ENCODE data around the gene PCARE. TPM values are rescaled to one million over a fixed set of nuclear protein-coding genes. Genes with fewer than 3 reads are reported as not detected.

Gene PCARE
- total and polyA plus RNA-seq, 3 experiments from 2014 or later, result not detected

GRCh38 chr2:29024882-29025430 lies 49.4 kb downstream of the PCARE start:
- Histone ChIP-seq H3K9me3 (ENCODE audit: low read length) (no peaks in the 10 kb centered on the region), H3K4me1 (ENCODE audit: insufficient read depth, low read length) (no peaks in the 10 kb centered on the region), H3K4me3 (ENCODE audit: low read length) (no peak overlapping the region), H3K27me3 (ENCODE audit: insufficient read depth, low read length, poor library complexity, severe bottlenecking) (no peaks in the 10 kb centered on the region), H3K27ac (ENCODE audit: low read depth, low read length) (no peak overlapping the region), H3K36me3 (ENCODE audit: insufficient read depth, low read length) (no peaks in the 10 kb centered on the region)
- Mint-ChIP-seq H3K4me3 (no peak overlapping the region), H3K27me3 (no peaks in the 10 kb centered on the region), H3K36me3 (peaks cover 6 to 37% (median 9%) of the 10 kb centered on the region in 3 donors), H3K4me1 (peaks cover 4 to 9% (median 9%) of the 10 kb centered on the region in 3 donors), H3K9me3 (no peaks in the 10 kb centered on the region), H3K27ac (peak overlapping the region in 2 of 8 donors; percentile 26 to 48)
- no peak for DNase-seq
- ChIA-PET CTCF (no interaction called here), POLR2A (no interaction called here)

- Histone ChIP-seq H3K9me3 (ENCODE audit: low read length) (no peaks in the 10 kb centered on the region), H3K36me3 (ENCODE audit: insufficient read depth, low read length) (no peaks in the 10 kb centered on the region), H3K4me3 (ENCODE audit: low read length) (no peak overlapping the region), H3K27ac (ENCODE audit: low read depth, low read length) (no peak overlapping the region), H3K27me3 (ENCODE audit: insufficient read depth, low read length, poor library complexity, severe bottlenecking) (no peaks in the 10 kb centered on the region), H3K4me1 (ENCODE audit: insufficient read depth, low read length) (no peaks in the 10 kb centered on the region)
- peaks cover 13 to 24% (median 16%) of the 10 kb centered on the region in 3 donors for H3K4me1 Mint-ChIP-seq
- no peaks in the 10 kb centered on the region for H3K9me3 Mint-ChIP-seq
- peaks cover 6 to 26% (median 9%) of the 10 kb centered on the region in 3 donors for H3K36me3 Mint-ChIP-seq
- POLR2A ChIA-PET, result no interaction called here
- no peaks in the 10 kb centered on the region for H3K27me3 Mint-ChIP-seq
- CTCF ChIA-PET, result no interaction called here
- DNase-seq, result no peak
- no peak overlapping the region for H3K4me3 Mint-ChIP-seq
- peak overlapping the region in 2 of 8 donors; percentile 56 to 77 for H3K27ac Mint-ChIP-seq
Observed at GRCh38 chr2:29023188-29023587, 51.1 kb downstream of the PCARE start.

- Histone ChIP-seq H3K27me3 (ENCODE audit: insufficient read depth, low read length, poor library complexity, severe bottlenecking) (no peaks in the 10 kb centered on the region), H3K36me3 (ENCODE audit: insufficient read depth, low read length) (no peaks in the 10 kb centered on the region), H3K4me1 (ENCODE audit: insufficient read depth, low read length) (peaks cover 4% of the 10 kb centered on the region), H3K27ac (ENCODE audit: low read depth, low read length) (no peak overlapping the region), H3K9me3 (ENCODE audit: low read length) (no peaks in the 10 kb centered on the region), H3K4me3 (ENCODE audit: low read length) (no peak overlapping the region)
- Mint-ChIP-seq H3K36me3 (peaks cover 8 to 25% (median 9%) of the 10 kb centered on the region in 3 donors), H3K4me3 (no peak overlapping the region), H3K4me1 (peaks cover 16 to 29% (median 20%) of the 10 kb centered on the region in 3 donors), H3K27me3 (no peaks in the 10 kb centered on the region), H3K27ac (peak overlapping the region in 1 of 8 donors; percentile 22), H3K9me3 (no peaks in the 10 kb centered on the region)
- no peak for DNase-seq
- POLR2A ChIA-PET, result no interaction called here
- CTCF ChIA-PET, result no interaction called here
Observed at GRCh38 chr2:29022679-29023078, 51.6 kb downstream of the PCARE start.

DNA sequence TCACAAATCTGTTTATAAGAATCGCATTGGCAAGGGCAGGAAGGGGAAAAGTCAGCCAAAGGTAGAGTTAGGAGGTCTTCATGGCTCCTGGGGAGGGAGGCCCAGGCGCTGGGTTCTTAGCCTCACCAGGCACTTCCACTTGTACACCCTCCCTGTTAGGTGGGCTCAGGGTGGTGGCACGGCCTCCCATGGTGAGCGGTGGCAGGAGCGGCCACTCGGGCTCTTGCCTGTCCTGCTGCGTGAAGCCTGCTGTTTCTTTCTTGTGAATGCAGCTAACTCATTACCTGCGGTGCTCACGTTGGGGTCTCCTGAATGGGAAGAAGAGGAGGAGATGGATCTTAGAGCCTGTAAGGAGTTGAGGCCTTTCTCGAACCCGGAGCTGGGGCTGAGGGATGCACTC lies 52.4 kb downstream of the PCARE start:
- DNase-seq, result no peak
- H3K4me3 ChIP-seq (ENCODE audit: low read length), result no peak overlapping the region
- ChIA-PET POLR2A (no interaction called here), CTCF (no interaction called here)
- peaks cover 11% of the 10 kb centered on the region for H3K4me1 ChIP-seq (ENCODE audit: insufficient read depth, low read length)
- Mint-ChIP-seq H3K36me3 (peaks cover 5 to 20% (median 6%) of the 10 kb centered on the region in 3 donors), H3K27ac (peak overlapping the region in 5 of 8 donors; percentile 51 to 95 (median 74)), H3K27me3 (no peaks in the 10 kb centered on the region), H3K4me3 (no peak overlapping the region), H3K4me1 (peaks cover 18 to 34% (median 23%) of the 10 kb centered on the region in 3 donors), H3K9me3 (no peaks in the 10 kb centered on the region)
- no peaks in the 10 kb centered on the region for H3K9me3 ChIP-seq (ENCODE audit: low read length)
- H3K36me3 ChIP-seq (ENCODE audit: insufficient read depth, low read length), result no peaks in the 10 kb centered on the region
- H3K27me3 ChIP-seq (ENCODE audit: insufficient read depth, low read length, poor library complexity, severe bottlenecking), result no peaks in the 10 kb centered on the region
- no peak overlapping the region for H3K27ac ChIP-seq (ENCODE audit: low read depth, low read length)

GRCh38 chr2:29017716-29018435 lies 56.4 kb downstream of the PCARE start:
- H3K36me3 Mint-ChIP-seq, result peaks cover 0 to 10% (median 6%) of the 10 kb centered on the region in 3 donors
- H3K9me3 Mint-ChIP-seq, result no peaks in the 10 kb centered on the region
- peak overlapping the region in 1 of 7 donors; percentile 44 for H3K4me3 Mint-ChIP-seq
- Histone ChIP-seq H3K36me3 (ENCODE audit: insufficient read depth, low read length) (no peaks in the 10 kb centered on the region), H3K4me1 (ENCODE audit: insufficient read depth, low read length) (peaks cover 51% of the 10 kb centered on the region), H3K4me3 (ENCODE audit: low read length) (no peak overlapping the region), H3K27me3 (ENCODE audit: insufficient read depth, low read length, poor library complexity, severe bottlenecking) (no peaks in the 10 kb centered on the region), H3K27ac (ENCODE audit: low read depth, low read length) (no peak overlapping the region), H3K9me3 (ENCODE audit: low read length) (no peaks in the 10 kb centered on the region)
- peak overlapping the region; percentile 84 to 100 (median 92) for H3K27ac Mint-ChIP-seq
- no peaks in the 10 kb centered on the region for H3K27me3 Mint-ChIP-seq
- CTCF ChIA-PET, result no interaction called here
- DNase-seq, result no peak
- POLR2A ChIA-PET, result interaction anchor here (7.0 kb wide), 1 partner anchor 98 kb away, joined by 83 read pairs; the partner anchor contains the start of gene CLIP4
- H3K4me1 Mint-ChIP-seq, result peaks cover 58 to 75% (median 63%) of the 10 kb centered on the region in 3 donors

DNA sequence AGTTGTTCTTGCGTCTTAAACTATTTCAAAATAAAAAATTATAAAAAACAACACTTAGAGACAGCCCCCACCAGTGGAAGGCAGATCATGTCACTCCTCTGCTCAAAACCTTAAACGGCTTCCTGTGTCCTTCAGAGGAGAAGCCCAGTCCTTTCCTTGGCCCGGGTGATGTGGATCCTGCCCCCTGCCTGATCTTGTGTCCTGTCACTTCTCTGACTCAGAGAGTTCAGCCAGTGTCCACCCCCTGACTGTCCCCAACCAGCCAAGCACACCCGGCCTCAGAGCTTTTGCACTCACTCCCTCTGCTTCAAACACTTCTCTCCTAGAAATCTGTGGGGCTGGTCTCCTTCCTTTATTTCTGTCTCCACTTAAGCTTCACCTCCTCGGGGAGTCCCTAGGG lies 57.8 kb downstream of the PCARE start:
- no peaks in the 10 kb centered on the region for H3K27me3 ChIP-seq (ENCODE audit: insufficient read depth, low read length, poor library complexity, severe bottlenecking)
- H3K36me3 Mint-ChIP-seq, result peaks cover 0 to 7% (median 6%) of the 10 kb centered on the region in 3 donors
- H3K4me3 Mint-ChIP-seq, result peak overlapping the region; percentile 39 to 93 (median 88)
- H3K9me3 Mint-ChIP-seq, result no peaks in the 10 kb centered on the region
- H3K4me3 ChIP-seq (ENCODE audit: low read length), result no peak overlapping the region
- peak overlapping the region; percentile 15 for H3K27ac ChIP-seq (ENCODE audit: low read depth, low read length)
- ChIA-PET POLR2A (interaction anchor here (7.0 kb wide), 1 partner anchor 100 kb away, joined by 83 read pairs; the partner anchor contains the start of gene CLIP4), CTCF (interaction anchor here (1.0 to 7.6 kb wide), 7 partner anchors 16 to 113 kb away, joined by 3 to 45 read pairs (median 4); no protein-coding TSS in a partner anchor)
- no peaks in the 10 kb centered on the region for H3K36me3 ChIP-seq (ENCODE audit: insufficient read depth, low read length)
- H3K4me1 ChIP-seq (ENCODE audit: insufficient read depth, low read length), result peaks cover 65% of the 10 kb centered on the region
- no peaks in the 10 kb centered on the region for H3K9me3 ChIP-seq (ENCODE audit: low read length)
- peak in 1 of 5 donors; percentile 8 for DNase-seq
- H3K27ac Mint-ChIP-seq, result peak overlapping the region; percentile 96 to 100 (median 99)
- peaks cover 68 to 86% (median 76%) of the 10 kb centered on the region in 3 donors for H3K4me1 Mint-ChIP-seq
- H3K27me3 Mint-ChIP-seq, result peaks cover 0 to 4% of the 10 kb centered on the region in 2 donors

- Histone ChIP-seq H3K9me3 (ENCODE audit: low read length) (no peaks in the 10 kb centered on the region), H3K36me3 (ENCODE audit: insufficient read depth, low read length) (no peaks in the 10 kb centered on the region), H3K4me3 (ENCODE audit: low read length) (peak overlapping the region; percentile 52), H3K27ac (ENCODE audit: low read depth, low read length) (peak overlapping the region; percentile 93), H3K4me1 (ENCODE audit: insufficient read depth, low read length) (peaks cover 71% of the 10 kb centered on the region), H3K27me3 (ENCODE audit: insufficient read depth, low read length, poor library complexity, severe bottlenecking) (no peaks in the 10 kb centered on the region)
- CTCF ChIA-PET, result interaction anchor here (0.6 to 7.6 kb wide), 18 partner anchors 11 to 174 kb away, joined by 3 to 45 read pairs (median 4); partner anchors contain the start of gene CLIP4
- H3K27me3 Mint-ChIP-seq, result peaks cover 0 to 4% of the 10 kb centered on the region in 2 donors
- H3K27ac Mint-ChIP-seq, result peak overlapping the region; percentile 96 to 100 (median 99)
- POLR2A ChIA-PET, result interaction anchor here (0.9 to 7.0 kb wide), 3 partner anchors 14 to 100 kb away, joined by 3 to 83 read pairs (median 5); partner anchors contain the start of gene CLIP4
- H3K4me3 Mint-ChIP-seq, result peak overlapping the region; percentile 80 to 93 (median 88)
- DNase-seq, result no peak
- H3K36me3 Mint-ChIP-seq, result peaks cover 0 to 6% (median 6%) of the 10 kb centered on the region in 3 donors
- H3K9me3 Mint-ChIP-seq, result no peaks in the 10 kb centered on the region
- peaks cover 73 to 90% (median 82%) of the 10 kb centered on the region in 3 donors for H3K4me1 Mint-ChIP-seq
Observed at GRCh38 chr2:29015701-29016470, 58.4 kb downstream of the PCARE start.

Measured in CD8-positive, alpha-beta memory T cell (primary cell).